ENCODE data around the gene BHMT. TPM values are rescaled to one million over a fixed set of nuclear protein-coding genes. Genes with fewer than 3 reads are reported as not detected.
A peak's percentile ranks its signal among the peaks of the same experiment; 100 is the strongest.

The BHMT gene
- total and polyA plus RNA-seq, 2 experiments from 2014 or later, result 2.6 to 4.2 TPM

DNA sequence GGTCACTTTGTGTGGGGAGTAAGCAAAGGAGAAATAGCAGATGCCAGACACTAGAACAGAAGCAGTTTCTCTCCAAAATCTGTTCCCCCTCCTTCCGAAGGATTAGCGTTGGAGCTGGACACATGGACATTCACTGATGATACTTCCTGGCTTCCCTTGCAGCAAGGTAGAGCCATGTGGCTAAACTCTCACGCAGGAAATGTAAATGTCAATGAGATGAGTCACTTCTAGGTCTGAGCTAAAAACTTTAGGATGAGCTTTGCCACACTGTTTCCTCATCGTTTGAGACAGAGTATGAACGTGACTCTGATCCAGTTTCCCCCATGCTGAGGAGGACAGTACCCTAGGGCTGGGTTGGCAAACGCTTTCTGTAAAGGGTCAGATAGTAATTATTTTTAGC, 37.0 kb upstream of the BHMT start:
- Histone ChIP-seq H3K27ac (ENCODE audit: low read depth) (no peak overlapping the region), H3K79me2 (replicated peaks; ENCODE audit: insufficient read depth) (no peaks in the 10 kb centered on the region), H3K4me1 (ENCODE audit: insufficient read depth) (no peaks in the 10 kb centered on the region), H3F3A (replicated peaks; ENCODE audit: low read depth) (no peaks in the 10 kb centered on the region), H2AFZ (0 out of 2 replicates have a peak overlapping the region, but pooled peaks have one; percentile 43), H3K4me3 (no peak overlapping the region), H3K27me3 (ENCODE audit: insufficient read depth) (no peaks in the 10 kb centered on the region), H3K36me3 (ENCODE audit: insufficient read depth) (no peaks in the 10 kb centered on the region), H3K4me2 (no peak overlapping the region), H3K9me2 (ENCODE audit: insufficient read depth) (no peaks in the 10 kb centered on the region), H4K20me1 (replicated peaks; ENCODE audit: insufficient read depth) (no peaks in the 10 kb centered on the region)
- no peak for DNase-seq (ENCODE audit: low spot score)
- TF ChIP-seq CREB1 (CRISPR knock-in tag; IDR thresholded peaks at IDR 0.05; ENCODE audit: low read depth) (no peak), POLR2AphosphoS5 (IDR thresholded peaks at IDR 0.05; ENCODE audit: low read depth) (no peak), JUNB (IDR thresholded peaks at IDR 0.05; ENCODE audit: unreplicated experiment) (no peak)
- ATAC-seq, result no peak
- no peak overlapping the region for H3K4me3 Mint-ChIP-seq
- no peak overlapping the region for H3K27ac Mint-ChIP-seq
- peaks cover 9% of the 10 kb centered on the region; the same call in 2 of the 3 replicates for H3K4me1 Mint-ChIP-seq
- H3K9me3 Mint-ChIP-seq, result peaks cover 5% of the 10 kb centered on the region; the same call in 1 of the 3 replicates
- no peaks in the 10 kb centered on the region for H3K36me3 Mint-ChIP-seq (ENCODE audit: low read depth)
- H3K27me3 Mint-ChIP-seq (ENCODE audit: insufficient read depth, low read depth, poor library complexity), result peaks cover 3% of the 10 kb centered on the region

DNA sequence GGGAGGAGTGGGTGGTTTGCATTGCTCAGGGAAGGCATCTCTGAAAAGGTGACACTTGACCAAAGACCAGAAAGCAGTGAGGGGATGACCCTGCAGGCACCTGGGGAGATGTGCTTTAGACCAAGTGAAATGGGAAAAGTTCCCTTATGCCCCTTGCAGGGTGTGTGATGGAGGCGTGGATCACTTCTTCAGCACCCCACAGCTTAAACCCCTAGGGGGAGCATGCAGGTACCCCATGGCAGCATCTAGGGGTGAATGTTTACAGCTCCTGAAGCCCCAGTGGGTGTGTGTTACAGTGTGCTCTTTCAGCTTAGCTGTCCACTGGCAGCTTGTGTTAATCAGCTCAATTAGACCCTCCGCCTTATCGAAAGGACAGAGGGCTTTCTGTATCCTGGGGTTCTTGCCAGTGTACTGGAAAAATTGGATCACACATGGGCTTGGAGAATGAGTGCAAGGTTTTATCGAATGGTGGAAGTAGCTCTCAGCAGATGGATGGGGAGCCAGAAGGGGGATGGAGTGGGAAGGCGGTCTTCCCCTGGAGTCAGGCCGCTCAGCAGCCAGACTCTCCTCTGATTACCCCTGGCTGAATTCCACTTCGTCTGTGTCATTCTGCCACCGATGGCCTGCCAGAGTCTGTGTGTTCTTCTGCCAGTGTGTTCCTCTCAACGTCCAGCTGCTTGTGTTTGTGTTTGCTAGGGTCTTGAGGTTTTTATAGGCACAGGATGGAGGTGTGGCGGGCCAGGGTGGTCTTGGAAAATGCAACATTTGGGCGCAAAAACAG, 35.8 kb upstream of the BHMT start:
- H3K4me2 ChIP-seq, result no peak overlapping the region
- Mint-ChIP-seq H3K9me3 (peaks cover 5% of the 10 kb centered on the region; the same call in 1 of the 3 replicates), H3K27me3 (ENCODE audit: insufficient read depth, low read depth, poor library complexity) (peaks cover 3% of the 10 kb centered on the region), H3K4me3 (no peak overlapping the region), H3K36me3 (ENCODE audit: low read depth) (no peaks in the 10 kb centered on the region), H3K4me1 (peaks cover 7% of the 10 kb centered on the region; the same call in 2 of the 3 replicates), H3K27ac (no peak overlapping the region)
- no peaks in the 10 kb centered on the region for H3K79me2 ChIP-seq (replicated peaks; ENCODE audit: insufficient read depth)
- H3F3A ChIP-seq (replicated peaks; ENCODE audit: low read depth), result no peaks in the 10 kb centered on the region
- no peak overlapping the region for H2AFZ ChIP-seq
- peak; percentile 72 for ATAC-seq
- no peaks in the 10 kb centered on the region for H3K9me2 ChIP-seq (ENCODE audit: insufficient read depth)
- no peaks in the 10 kb centered on the region for H3K27me3 ChIP-seq (ENCODE audit: insufficient read depth)
- peak; percentile 17 to 38; a peak in 3 of 4 replicates for TF ChIP-seq CTCF (conservative IDR thresholded peaks at IDR 0.05; ENCODE audit: low read depth in 2 of 2)
- TF ChIP-seq EZH2phosphoT487 (IDR thresholded peaks at IDR 0.05; ENCODE audit: unreplicated experiment), result no peak
- TF ChIP-seq CREB1 (CRISPR knock-in tag; IDR thresholded peaks at IDR 0.05; ENCODE audit: low read depth), result no peak
- no peak for TF ChIP-seq ETS1 (IDR thresholded peaks at IDR 0.05)
- no peak for TF ChIP-seq ZNF114 (CRISPR knock-in tag; IDR thresholded peaks at IDR 0.05)
- TF ChIP-seq STAT1 (IDR thresholded peaks at IDR 0.05; ENCODE audit: unreplicated experiment), result no peak
- H3K36me3 ChIP-seq (ENCODE audit: insufficient read depth), result no peaks in the 10 kb centered on the region
- peak; percentile 24 for DNase-seq (ENCODE audit: low spot score)
- no peak overlapping the region for H3K27ac ChIP-seq (ENCODE audit: low read depth)
- H3K4me1 ChIP-seq (ENCODE audit: insufficient read depth), result no peaks in the 10 kb centered on the region
- no peaks in the 10 kb centered on the region for H4K20me1 ChIP-seq (replicated peaks; ENCODE audit: insufficient read depth)
- H3K4me3 ChIP-seq, result no peak overlapping the region

All from GM23338 (cell line).